GM19397 (cell line): ENCODE data around the gene FIGLA.

ENCODE experiments used
- ATAC-seq: cut with Tn5 transposase; IDR thresholded peaks from one replicate; pipeline ENCODE4 v1.9.1; 2021; ENCODE audit warnings: mild to moderate bottlenecking, moderate library complexity; ENCODE audit not compliant: unreplicated experiment

The FIGLA gene, protein sequence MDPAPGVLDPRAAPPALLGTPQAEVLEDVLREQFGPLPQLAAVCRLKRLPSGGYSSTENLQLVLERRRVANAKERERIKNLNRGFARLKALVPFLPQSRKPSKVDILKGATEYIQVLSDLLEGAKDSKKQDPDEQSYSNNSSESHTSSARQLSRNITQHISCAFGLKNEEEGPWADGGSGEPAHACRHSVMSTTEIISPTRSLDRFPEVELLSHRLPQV

DNA sequence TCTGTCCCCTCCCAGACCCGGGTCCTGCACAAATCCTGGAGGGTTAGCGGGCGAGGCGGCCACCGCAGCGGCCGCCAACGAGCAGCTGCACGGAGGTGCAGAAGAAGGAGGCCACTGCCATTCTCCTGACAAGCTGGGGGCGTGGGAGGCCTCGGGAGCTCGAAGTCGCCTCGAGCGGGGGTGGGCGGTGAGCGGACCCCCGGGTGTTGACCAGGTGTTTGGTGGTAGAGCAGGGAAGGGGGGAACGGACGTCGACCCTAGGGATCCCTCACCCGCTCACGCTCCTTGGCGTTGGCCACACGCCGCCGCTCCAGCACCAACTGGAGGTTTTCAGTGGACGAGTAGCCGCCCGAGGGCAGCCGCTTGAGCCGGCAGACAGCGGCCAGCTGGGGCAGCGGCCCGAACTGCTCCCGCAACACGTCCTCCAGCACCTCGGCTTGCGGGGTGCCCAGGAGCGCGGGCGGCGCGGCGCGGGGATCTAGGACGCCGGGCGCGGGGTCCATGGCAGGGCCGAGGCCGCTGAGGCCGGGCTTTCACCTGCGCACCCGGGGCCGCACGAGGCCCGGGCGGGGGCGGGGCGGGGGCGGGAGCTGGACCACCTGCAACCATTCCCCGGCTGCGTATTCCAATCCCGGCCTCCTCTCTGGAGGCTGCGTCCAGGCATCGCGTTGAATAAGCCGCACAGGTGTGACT, at the start of gene FIGLA:
Gene FIGLA (minus strand): TSS at position 508 of the 693 bp plus-strand sequence. CDS start 5 bp downstream, at position 503.
- no peak for ATAC-seq

DNA sequence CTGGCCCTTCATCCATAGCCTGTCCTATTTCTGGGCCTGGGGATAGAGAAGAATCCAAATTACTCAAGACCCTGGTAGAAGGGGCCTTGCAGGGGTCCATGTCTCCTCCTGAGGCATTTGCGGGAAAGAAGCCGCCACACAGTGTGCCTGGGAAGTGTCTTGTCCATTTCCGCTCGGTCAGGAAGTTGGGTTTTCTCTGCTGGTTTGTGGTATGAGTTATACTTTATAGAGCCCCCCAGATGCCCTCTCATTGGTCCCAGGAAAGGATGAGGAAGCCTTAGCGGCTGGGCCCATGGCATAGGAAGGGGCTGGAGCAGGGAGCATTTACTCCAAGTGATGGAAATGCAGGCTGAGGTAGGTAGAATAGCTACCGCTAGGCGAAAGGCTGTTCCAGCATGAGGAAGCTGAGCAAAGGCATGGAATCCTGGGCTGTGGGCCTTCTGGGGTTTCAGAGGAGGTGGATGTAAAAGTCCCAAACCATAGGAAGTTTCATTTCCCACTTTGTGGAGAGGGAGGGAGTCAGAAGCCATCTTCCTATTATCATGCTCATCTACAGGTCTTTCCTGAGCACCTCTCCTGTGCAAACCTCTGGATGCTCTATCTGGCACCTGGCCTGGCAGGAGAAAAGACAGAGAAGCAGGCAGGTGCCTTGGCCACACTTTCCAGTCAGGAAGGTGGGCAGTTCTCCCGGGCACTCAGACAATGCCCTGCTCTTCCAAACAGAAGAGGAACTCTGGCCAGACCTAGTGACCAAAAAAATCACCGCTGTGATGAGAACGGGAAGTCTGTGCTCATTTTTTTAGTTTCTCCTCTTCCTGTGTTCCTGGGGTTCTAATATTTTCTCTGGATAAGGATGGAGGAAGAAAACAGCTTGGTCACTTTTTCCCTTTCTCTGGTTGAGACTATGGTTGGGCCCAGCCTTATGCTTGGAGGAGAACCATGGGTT, 47.8 kb upstream of the FIGLA start:
- ATAC-seq: no peak

DNA sequence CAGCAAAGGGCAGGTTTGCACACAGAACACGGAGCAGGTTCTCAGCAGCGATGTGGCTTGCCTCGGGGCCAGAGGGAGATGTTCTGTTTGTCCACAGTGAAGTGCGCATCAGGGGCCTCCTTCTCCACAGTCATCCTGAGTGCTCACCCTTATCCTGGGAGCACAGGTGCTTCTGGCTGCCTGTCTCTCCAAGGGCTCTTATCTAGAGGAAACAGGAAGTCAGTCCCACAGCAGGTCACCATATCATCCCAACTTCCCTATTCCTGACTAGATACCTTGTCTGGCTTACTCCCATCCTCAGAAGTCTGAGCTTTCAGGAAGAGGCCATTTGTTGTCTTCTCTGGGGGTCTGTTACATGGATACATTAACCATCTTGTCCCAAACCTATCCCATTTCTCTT, 45.2 kb upstream of the FIGLA start, which contains the start of gene CD207:
Gene CD207 (minus strand): TSS at position 174 of the 400 bp plus-strand sequence. CDS start 40 bp downstream, at position 134.
- no peak for ATAC-seq

DNA sequence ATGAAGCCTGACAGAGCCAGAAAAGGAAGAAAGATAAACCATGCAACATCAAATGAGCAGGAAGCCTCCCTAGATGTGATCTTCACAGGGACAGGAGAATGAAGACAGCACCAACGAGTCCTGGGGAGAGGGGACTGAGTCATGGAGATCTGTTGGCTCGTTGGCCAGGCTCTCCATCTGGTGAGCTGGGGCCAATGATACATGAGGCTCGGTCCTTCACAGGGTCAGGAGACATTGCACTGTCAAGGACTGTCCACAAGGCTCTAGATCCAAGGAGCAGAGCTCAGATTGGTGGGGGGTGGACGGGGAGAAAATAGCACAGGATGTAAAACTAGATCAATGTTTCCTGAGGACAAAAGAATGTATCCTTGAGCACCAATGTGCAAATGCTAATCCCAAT, 44.4 kb upstream of the FIGLA start:
- ATAC-seq: no peak

DNA sequence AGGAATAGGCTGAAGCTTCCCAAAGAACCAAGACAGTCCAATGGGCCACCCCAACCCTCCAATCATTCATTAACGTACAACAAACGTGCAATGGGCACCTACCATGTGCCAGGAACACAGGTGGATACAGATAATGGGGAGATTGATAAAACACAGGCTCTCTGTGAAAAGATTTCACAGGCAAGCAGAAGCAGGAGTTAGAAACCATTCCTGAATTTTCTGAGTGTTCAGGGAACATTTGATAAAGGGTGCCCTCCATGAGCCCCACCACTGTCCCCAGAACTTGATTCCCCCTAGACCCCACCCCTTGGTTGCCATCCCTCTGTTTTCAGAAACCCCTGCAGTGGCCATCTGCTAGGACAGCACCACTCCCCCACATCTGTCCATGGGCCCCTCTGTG, 43.7 kb upstream of the FIGLA start:
- ATAC-seq: no peak

DNA sequence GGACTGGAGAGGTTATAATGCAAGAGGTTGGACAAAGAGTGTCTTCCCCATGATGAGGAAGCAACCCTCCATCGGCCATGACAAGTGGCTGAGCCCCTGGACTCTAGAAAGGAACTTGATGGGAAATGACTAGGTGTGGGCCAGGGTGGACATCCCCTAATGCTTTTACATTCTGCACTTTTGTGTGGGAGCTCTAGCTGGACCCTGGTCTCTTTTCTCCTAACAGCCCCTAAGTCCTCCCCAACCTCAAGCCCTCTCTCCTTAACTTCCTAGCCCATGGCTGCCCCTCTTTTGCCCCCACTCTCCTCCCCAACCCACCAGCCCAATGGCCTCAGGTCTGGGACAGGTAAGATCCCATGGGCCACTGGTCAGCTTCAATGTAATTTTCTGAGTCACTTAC, 42.8 kb upstream of the FIGLA start:
- no peak for ATAC-seq

DNA sequence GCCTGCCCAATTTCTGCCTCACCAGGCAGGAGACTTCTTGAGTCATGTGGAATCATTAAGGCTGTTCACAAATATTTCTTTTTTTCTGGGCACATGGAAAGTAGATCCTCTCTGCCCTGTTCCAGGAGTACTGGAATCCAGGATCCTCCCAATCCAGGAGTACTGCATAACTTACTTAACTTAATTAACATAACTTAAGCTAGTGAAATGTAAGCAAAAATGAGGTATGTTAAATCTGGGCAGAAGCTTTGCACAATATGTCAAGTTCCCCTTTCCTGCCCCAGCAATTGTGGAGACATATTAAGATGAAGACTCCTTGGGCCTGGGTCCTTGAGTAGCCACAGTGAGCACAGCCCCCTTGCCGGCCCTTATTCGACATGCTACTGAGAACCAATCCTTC, 41.9 kb upstream of the FIGLA start:
- no peak for ATAC-seq

DNA sequence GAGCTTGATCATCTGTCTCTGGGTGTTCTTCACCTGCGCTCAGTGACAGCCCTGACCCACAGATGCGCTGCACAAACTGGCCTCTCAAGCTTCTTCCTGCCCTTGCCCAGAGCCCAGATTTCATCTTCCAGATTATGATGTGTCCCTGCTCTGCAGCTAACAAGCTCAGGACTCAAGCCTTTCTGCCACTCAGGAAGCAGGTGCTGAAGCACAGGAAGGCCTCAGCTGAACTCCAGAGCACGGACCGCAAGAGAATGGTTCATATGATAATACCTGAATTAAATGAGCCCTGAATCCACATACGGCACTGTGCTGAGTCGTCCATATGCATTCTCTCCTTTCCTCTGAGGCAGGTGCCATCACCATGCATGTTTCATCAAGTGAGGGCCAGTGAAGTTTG, 41.4 kb upstream of the FIGLA start:
- no peak for ATAC-seq

DNA sequence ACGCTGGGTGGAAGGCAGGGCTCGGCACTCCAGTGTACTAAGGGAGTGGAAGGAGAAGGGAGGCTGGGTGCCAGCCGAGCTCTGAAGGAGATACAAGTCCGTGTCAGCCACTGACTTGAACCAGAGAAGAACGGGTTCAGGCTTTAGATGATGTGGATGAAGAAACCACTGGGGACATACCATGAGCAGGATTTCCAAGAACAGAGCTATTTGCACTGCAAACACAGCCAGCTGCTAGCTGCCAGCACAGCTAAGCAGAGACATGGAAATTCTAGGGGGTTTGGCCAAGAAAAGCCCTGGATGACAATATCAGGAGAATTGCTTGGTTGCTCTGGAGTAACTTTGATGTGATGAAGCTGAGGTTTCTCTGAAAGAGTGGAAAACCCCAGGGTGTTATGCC, 39.9 kb upstream of the FIGLA start:
- ATAC-seq: no peak

DNA sequence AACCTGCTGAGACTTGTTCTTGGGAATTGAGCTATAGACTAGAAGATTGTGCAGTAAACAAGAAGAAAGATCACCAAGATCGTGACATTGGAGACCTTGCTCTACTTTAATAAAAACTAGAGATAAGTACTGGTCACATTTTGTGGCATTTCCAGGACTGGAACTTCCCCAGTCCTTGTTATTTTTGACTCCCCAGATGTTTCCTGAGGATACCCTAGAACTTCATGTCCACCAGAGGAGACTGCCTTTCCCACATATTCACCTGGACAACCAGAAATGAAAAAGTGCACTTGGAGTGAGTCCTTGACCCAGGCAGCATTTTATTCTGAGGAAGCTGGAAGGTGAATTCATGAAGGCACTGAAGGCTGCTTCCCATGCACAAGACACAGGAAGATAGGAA, 39.5 kb upstream of the FIGLA start:
- ATAC-seq: no peak

DNA sequence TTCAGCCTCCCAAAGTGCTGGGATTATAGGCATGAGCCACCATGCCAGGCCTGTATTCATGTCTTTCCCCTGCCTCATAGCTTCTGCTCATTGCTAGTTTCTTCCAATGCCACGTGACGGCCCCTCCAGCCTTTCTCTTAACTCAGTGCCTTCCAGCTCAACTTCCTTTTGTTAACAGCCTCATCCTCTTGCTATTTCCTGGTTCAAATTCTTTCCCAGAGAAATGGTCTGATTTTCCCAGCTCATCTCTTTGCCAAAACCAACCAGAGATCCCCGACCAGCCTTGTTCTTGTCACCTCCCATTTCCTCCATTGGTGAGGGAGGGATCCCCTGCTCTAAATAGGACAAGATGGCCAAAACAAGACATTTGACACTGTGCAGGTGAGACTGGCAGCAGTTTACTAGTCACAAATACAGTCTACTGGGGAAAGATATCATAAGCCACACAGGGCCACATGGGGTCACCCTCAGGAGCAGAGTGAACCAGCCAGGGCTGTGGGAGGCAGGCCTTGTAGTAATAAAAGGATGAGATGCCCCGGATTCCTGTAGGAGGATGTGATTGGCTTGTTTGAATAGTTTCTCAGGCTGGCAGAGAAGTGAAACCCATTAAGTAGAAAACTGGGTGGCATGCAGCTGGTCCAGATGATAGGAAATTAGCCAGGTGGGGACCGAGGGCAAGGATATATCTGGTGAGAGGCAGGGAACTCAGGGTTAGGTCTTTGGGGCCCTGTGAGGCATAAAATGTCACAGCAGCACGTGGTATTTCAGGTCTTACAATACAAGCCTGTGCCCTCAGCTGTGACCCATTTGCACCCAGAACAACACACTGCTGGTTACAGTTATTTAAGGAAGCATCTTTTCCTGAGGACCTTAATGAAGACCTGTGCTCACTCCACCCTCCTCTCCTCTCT, 38.7 kb upstream of the FIGLA start:
- no peak for ATAC-seq

DNA sequence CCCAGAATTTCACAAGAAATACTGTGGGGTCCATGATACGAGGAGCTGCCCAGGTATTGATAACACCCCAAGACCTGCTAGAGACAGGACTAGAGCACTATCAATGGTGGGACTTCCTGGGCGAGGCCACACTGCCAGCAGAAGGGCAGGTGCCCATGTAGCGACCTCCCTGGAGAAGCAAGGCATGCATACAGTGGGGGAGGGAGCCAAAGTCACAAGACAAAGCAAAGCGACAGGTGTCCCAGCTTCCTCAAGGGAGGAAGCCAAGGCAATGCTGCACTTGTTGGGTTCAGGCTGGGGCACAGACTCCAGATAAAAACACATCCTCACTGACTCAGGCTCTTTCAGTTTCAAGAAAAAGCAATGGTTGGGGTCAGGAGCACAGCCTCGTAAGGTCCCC, 37.7 kb upstream of the FIGLA start:
- no peak for ATAC-seq

DNA sequence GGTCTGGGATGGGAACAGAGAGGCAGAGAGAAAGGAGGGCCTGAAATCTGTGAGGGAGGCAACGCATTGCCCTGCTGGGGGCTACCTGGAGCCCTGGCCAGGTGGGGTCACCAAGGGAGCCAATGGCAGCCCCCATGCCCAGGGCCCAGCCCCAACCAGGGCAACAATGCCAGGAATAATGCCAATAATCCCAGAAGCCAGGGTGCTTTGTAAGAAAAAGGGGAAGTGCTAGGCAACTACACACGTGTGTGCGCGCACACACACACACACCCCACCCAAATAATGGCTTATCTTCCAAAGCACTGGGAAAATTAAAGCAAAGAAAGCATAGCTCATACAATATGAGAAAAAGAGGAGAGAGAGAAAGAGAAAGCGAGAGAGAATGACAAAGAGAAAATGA, 36.9 kb upstream of the FIGLA start:
- no peak for ATAC-seq

DNA sequence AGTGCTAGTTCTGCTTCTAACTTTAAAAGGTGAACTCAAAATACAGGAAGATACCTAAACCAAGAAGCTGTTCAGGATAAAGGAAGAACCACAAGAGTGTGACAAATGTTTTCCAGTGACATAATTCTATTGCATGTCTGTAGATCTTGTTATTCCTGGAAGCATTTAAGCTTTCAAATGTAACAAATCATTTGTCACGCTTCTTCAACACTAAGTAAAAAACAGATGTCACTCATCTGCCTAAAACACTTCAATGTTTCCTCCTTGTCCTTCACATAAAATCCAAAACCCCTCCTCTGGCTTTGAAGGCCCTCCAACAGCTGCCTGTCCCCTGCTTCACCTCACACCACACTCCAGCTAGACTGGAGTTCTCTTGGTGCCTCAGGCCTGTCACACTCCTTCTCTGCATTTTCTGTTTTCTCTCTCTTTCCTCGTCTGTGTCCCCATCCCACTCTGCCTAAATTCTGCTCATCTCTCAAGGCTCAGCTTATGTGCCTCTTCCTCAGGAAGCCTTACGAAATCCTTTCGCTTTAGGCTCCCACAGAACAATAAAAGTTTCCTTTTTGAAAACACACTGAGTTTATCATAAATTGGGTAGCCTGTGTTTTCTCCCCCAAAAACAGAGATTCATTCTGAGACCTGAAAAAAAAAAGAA, 36.4 kb upstream of the FIGLA start:
- no peak for ATAC-seq

DNA sequence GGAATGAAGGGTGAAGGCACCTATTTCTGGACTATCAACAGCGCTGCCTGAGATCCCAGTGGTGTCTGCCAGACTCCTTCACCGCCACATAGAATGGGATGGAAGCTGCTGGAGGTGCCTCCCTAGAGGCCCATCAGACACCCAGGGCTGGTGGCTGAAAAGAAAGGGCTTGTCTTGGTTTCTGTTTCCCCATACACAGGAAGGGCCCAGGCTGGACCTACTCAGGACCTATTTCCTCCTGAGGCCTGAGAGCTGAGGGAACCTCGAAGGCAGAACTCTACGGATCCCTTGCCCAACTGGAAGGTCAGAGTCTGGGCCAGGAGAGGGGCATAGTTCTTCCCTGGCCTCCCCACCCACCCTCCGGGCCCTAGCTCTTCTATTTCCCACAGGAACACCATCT, 32.8 kb upstream of the FIGLA start:
- no peak for ATAC-seq

DNA sequence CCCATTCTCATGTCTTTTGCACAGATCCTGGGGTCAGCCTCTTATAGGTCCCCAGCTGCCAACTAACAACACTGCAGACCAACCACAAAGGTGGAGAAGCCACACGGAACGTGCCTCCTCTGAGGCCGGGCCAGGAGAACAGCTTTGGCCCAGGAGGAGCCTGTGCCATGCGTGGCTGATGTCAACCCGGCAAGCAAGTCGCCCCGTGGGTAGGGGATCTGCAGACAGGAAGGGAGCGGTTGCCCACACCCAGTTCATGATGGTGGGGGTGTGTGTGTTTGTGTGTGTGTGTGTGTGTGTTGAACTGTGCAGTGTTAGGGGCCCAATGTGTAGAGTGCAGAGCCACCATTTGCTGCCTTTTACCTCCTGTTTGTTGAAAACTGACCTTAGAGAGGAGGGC, 32.4 kb upstream of the FIGLA start:
- ATAC-seq: no peak

DNA sequence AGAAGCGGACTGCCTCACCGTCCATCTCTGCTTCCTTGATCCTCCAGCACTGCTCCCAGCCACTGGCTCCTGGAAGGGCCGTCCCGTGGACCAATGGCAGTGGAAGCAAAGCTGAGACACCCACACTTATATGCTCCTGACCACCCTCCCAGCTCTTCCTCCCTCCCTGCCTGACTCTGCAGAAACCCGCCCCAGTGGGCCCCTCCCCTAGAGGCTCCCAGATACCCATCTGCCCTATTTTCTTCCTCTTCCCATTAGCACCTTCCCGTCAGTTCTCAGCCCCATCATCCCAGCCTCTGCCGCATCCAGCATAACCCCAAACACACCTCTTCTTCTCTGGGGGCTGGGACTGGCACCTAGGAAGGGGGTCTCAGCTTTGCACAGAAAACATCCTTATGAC, 30.1 kb upstream of the FIGLA start, which contains the start of gene CLEC4F:
Gene CLEC4F (minus strand): TSS at position 101 of the 400 bp plus-strand sequence. CDS start 76 bp downstream, at position 25.
- ATAC-seq: no peak

DNA sequence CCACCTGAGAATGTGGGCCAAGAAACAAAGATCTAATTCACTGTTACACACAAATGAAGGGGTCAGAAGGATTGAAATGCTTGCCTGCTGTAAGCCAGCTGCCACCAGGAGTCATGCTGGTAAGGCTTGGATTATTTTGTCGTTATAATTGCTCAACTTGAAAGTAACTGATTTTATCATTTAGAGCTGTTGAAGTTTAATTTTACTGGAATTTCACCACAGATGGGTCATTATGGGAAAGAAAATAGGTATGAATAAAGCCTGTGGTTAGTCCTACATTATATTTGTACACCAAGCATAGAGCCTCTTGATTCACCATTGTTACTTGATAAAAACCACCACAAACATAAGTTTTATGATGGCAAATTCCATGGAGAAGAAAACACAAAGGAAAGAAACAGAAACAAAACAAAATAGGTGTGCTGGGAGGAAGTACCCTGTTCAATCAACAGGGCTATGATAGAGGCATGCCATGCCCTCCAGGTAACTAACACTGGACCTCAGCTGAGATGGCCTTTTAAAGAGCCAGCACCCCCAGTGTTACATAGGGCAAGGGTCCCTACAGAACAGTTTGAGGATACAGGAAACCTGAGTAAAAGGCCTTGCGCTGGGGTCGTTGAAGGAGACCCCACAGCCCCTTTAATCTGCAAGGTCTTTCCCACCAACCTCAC, 27.0 kb upstream of the FIGLA start:
- no peak for ATAC-seq

DNA sequence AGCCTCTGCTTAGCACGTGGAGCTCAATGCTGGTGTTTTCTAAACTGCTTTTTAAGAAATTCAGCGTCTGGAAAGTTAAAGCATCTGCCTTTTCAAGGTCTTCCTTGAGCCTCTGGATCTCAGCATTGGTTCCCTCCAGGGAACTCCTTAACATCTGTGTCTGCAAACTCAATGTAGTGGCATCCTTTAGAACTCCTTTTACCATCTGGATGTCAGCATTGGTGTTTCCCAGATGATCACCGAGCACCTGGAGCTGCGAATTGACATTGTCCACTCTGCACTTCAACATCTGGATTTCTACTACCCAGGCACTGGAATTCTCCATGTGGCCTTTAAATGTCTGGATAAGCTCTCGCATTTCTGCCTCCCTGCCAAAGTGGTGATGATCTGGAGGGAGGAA, 26.3 kb upstream of the FIGLA start:
- no peak for ATAC-seq
